Natural killer cell treated with Interleukin-12 subunit alpha and Interleukin-12 subunit beta and Interleukin-15 and Interleukin-18, amount 100 ng/mL, for 72 hours (primary cell): Measurements from ENCODE around the gene FAF1. TPM values are rescaled to one million over a fixed set of nuclear protein-coding genes. Genes with fewer than 3 reads are reported as not detected.
"Not testable (repeated sequence)": the region's sequence is repeated elsewhere in the genome, so short reads cannot be mapped to it uniquely, and the experiment has no call there.

Experiments
- ATAC-seq, 2 donors: fragments of 150-1000 bp; cut with Tn5 transposase in 1 of 2; sonication (Bioruptor Pico), chemical (Tn5 transposase) in 1 of 2; 2 replicates each; pipeline ENCODE4 v1.10.0; 2021
- DNase-seq: peaks from one replicate; pipeline ENCODE4 v3.0.0; 2022; ENCODE audit warnings: low spot score
- H3K27ac Mint-ChIP-seq, 2 donors: 1 replicate in 1 of 2; 2 replicates in 1 of 2; pipeline ENCODE4 v1.8.0; 2022; ENCODE audit warnings: mixed read lengths in 2 of 2, mild to moderate bottlenecking in 1 of 2, moderate library complexity in 1 of 2
- H3K27me3 Mint-ChIP-seq, 2 donors: 1 replicate in 1 of 2; 2 replicates in 1 of 2; pipeline ENCODE4 v1.8.0; 2022; ENCODE audit warnings: mixed read lengths in 2 of 2
- H3K36me3 Mint-ChIP-seq: one replicate; pipeline ENCODE4 v1.8.0; 2022; ENCODE audit warnings: mixed read lengths
- H3K4me1 Mint-ChIP-seq, 2 donors: 1 replicate in 1 of 2; 2 replicates in 1 of 2; pipeline ENCODE4 v1.8.0; 2022; ENCODE audit warnings: low read depth in 2 of 2, mixed read lengths in 2 of 2, mild to moderate bottlenecking in 1 of 2
- H3K4me3 Mint-ChIP-seq: one replicate; pipeline ENCODE4 v1.8.0; 2022; ENCODE audit warnings: mixed read lengths
- H3K9me3 Mint-ChIP-seq: 2 replicates; pipeline ENCODE4 v1.8.0; 2022; ENCODE audit warnings: mixed read lengths
- total RNA-seq, 2 donors: library from RNA; stranded (reverse); gene quantifications; one replicate each; pipeline ENCODE4 v1.2.3, GENCODE V29; 2022

The FAF1 gene
- total RNA-seq, 2 donors from 2014 or later = 77.9 to 84.9 TPM

DNA sequence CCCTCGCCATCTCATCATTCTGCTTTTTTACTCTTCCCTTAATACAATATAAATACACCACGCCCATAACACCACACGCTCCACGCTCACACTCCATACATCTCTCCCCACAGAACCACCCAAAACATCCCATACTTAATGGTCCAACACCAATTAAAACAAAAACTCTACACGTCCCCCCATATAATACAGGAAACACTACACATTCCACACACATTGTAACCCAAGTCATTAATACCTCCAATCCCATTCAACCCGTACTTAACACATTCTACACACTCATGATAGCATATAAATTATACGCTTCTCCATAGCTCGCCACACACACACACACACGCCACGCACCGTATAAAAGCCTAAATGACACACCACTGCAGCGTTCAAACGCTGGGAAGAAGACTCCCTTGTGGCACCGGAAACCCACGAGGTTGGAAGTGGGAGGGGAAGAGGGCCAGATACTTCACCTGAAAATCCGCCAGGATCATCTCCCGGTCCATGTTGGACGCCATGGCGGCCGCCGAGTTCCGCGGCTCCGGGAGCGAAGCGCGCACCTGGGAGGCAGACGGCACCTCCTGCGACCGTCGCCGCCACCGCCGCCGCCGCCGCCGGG lies 659 bp downstream of the FAF1 start:
- peak; percentile 68 for DNase-seq
- Mint-ChIP-seq H3K4me1 (peaks cover 13 to 17% of the 10 kb centered on the region in 2 donors), H3K27ac (peak overlapping the region; percentile 41 to 64)

DNA sequence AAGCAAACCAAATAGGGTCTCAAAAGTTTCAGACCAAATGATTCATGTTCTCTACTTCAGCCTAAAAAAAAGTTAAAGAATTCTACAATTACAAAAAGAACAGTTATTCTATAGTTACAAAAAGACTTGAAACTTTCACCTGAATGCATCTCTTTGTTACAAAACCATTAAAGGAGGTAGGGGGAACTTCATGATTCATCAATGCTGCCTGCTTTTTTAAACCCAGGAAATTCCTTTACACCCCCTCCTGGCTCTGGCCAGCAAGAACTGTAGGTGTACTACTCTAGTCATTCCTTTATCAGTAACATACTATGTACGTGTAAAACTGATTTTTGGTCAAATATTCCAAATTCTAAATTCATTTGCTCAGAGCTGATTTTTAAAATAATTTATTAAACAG lies 5.0 kb downstream of the FAF1 start:
- Mint-ChIP-seq H3K36me3 (peaks cover 6% of the 10 kb centered on the region), H3K27me3 (no peaks in the 10 kb centered on the region), H3K4me1 (peaks cover 10 to 13% of the 10 kb centered on the region in 2 donors), H3K4me3 (no peak overlapping the region), H3K9me3 (no peaks in the 10 kb centered on the region), H3K27ac (no peak overlapping the region)
- DNase-seq (no peak), ATAC-seq (no peak)

More for the DNA sequence above, 659 bp downstream of the FAF1 start:
- H3K4me3 Mint-ChIP-seq = peak overlapping the region; percentile 98
- H3K36me3 Mint-ChIP-seq = peaks cover 6% of the 10 kb centered on the region
- peak in 1 of 2 donors; percentile 28 for ATAC-seq
- no peaks in the 10 kb centered on the region for H3K9me3 Mint-ChIP-seq
- no peaks in the 10 kb centered on the region for H3K27me3 Mint-ChIP-seq

GRCh38 chr1:50952566-50952965 lies 7.5 kb downstream of the FAF1 start:
- not testable (repeated sequence) for ATAC-seq

GRCh38 chr1:50950396-50950795 lies 9.7 kb downstream of the FAF1 start:
- H3K4me1 Mint-ChIP-seq = peaks cover 0 to 25% of the 10 kb centered on the region in 2 donors
- ATAC-seq (no peak), DNase-seq (no peak)
- no peaks in the 10 kb centered on the region for H3K9me3 Mint-ChIP-seq
- H3K27ac Mint-ChIP-seq = no peak overlapping the region
- H3K4me3 Mint-ChIP-seq = no peak overlapping the region
- no peaks in the 10 kb centered on the region for H3K36me3 Mint-ChIP-seq
- no peaks in the 10 kb centered on the region for H3K27me3 Mint-ChIP-seq

More at GRCh38 chr1:50952566-50952965, 7.5 kb downstream of the FAF1 start:
- peaks cover 0 to 18% of the 10 kb centered on the region in 2 donors for H3K4me1 Mint-ChIP-seq
- not testable (repeated sequence) for H3K27me3 Mint-ChIP-seq, H3K9me3 Mint-ChIP-seq, H3K36me3 Mint-ChIP-seq, H3K4me3 Mint-ChIP-seq, DNase-seq, H3K27ac Mint-ChIP-seq

DNA sequence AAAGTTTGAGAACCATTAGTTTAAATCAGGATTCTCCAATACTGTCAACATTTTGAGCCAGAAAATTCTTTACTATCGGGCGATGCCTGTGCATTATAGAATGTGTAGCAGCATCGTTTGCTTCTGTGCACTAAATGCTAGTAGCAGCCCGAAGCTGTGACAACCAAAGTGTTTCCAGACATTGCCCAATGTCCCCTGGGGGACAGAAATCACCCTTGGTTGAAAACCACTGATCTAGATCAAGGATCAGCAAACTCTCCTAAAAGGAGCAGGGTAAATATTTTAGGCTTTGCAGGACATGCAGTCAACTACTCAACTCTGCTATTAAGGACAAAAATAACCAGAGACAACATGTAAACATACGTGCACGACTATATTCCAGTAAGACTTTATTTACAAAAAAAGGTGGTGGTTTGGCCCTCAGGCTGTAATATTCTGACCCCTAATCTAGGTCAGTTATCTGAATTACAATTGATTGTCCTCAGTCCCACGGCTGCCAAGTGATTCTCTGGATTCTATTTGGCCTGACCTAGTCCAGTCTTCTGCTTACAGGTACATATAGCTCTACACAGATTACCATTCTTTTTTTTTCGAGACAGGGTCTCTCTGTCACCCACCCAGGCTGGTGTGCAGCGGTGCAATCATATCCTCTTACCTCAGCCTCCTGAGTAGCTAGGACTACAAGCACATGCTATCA lies 10.6 kb downstream of the FAF1 start:
- Mint-ChIP-seq H3K4me3 (no peak overlapping the region), H3K36me3 (no peaks in the 10 kb centered on the region), H3K27me3 (no peaks in the 10 kb centered on the region), H3K4me1 (peaks cover 0 to 26% of the 10 kb centered on the region in 2 donors), H3K9me3 (no peaks in the 10 kb centered on the region), H3K27ac (no peak overlapping the region)
- ATAC-seq (no peak), DNase-seq (no peak)

DNA sequence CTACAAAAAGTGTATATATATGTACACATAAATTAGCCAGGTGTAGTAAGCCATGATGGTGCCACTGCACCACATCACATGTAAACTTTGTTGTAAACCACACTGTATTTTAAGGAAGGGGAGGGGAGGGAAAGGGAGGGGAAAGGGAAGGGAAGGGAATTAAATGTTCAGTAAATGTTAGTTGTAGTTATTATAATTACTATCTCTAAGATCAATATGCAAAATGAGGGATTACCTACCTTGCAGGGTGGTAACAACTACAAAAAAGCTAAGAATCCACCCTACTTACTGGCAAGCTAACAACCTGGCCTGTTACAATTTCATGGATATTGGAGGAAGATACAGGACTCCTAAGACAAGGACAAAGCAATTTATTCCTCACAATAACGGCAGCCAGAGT lies 17.7 kb downstream of the FAF1 start:
- no peak for DNase-seq
- no peaks in the 10 kb centered on the region for H3K9me3 Mint-ChIP-seq
- ATAC-seq = no peak
- no peak overlapping the region for H3K27ac Mint-ChIP-seq
- no peak overlapping the region for H3K4me3 Mint-ChIP-seq
- H3K27me3 Mint-ChIP-seq = no peaks in the 10 kb centered on the region
- H3K4me1 Mint-ChIP-seq = peaks cover 0 to 25% of the 10 kb centered on the region in 2 donors
- no peaks in the 10 kb centered on the region for H3K36me3 Mint-ChIP-seq

GRCh38 chr1:50940291-50940690 lies 19.8 kb downstream of the FAF1 start:
- Mint-ChIP-seq H3K36me3 (no peaks in the 10 kb centered on the region), H3K4me1 (peaks cover 15 to 30% of the 10 kb centered on the region in 2 donors), H3K27ac (no peak overlapping the region), H3K4me3 (no peak overlapping the region), H3K27me3 (no peaks in the 10 kb centered on the region), H3K9me3 (no peaks in the 10 kb centered on the region)
- DNase-seq (no peak), ATAC-seq (no peak)

DNA sequence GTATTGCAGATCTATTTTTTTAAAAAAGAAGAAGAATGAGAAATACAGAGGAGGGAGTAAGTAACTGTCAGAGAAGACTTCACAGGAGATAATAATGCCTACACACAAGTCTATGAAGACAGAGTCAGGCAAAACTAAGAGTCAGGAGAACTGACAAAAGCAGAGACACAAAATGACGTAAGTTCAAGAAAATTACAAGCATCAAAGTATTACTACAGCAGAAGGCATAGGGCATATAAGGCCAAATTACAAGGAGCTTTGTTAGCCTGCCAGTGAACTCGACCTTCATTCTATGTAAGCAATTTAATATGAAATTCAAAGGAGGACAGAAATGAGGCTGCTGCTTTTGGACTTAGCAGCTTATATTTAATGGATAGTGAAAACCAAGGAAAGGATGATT lies 23.7 kb downstream of the FAF1 start:
- Mint-ChIP-seq H3K27me3 (no peaks in the 10 kb centered on the region), H3K4me1 (peaks cover 15 to 31% of the 10 kb centered on the region in 2 donors), H3K36me3 (no peaks in the 10 kb centered on the region), H3K9me3 (no peaks in the 10 kb centered on the region), H3K4me3 (no peak overlapping the region), H3K27ac (no peak overlapping the region)
- ATAC-seq (no peak), DNase-seq (no peak)

GRCh38 chr1:50935276-50935675 lies 24.8 kb downstream of the FAF1 start:
- H3K9me3 Mint-ChIP-seq, DNase-seq, H3K36me3 Mint-ChIP-seq, H3K4me3 Mint-ChIP-seq, H3K27me3 Mint-ChIP-seq, ATAC-seq, H3K27ac Mint-ChIP-seq: not testable (repeated sequence)
- peaks cover 18 to 31% of the 10 kb centered on the region in 2 donors for H3K4me1 Mint-ChIP-seq

GRCh38 chr1:50934838-50935237 lies 25.2 kb downstream of the FAF1 start:
- peaks cover 22 to 34% of the 10 kb centered on the region in 2 donors for H3K4me1 Mint-ChIP-seq
- DNase-seq = no peak

DNA sequence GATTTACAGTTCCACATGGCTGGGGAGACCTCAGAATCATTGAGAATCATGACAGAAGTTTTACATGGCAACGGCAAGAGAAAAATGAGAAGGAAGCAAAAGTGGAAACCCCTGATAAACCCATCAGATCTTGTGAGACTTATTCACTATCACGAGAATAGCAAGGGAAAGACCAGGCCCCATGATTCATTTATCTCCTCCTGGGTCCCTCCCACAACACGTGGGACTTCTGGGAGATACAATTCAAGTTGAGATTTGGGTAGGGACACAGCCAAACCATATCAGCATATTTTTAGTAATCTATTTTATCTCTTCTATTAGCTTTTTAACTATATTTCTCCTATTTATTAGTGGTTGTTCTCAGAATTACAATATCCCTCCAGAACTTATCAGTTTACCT lies 26.3 kb downstream of the FAF1 start:
- not testable (repeated sequence) for H3K4me3 Mint-ChIP-seq, DNase-seq, H3K9me3 Mint-ChIP-seq, H3K27ac Mint-ChIP-seq, H3K36me3 Mint-ChIP-seq, H3K27me3 Mint-ChIP-seq, ATAC-seq
- H3K4me1 Mint-ChIP-seq = peaks cover 23 to 32% of the 10 kb centered on the region in 2 donors

More at GRCh38 chr1:50934838-50935237, 25.2 kb downstream of the FAF1 start:
- no peaks in the 10 kb centered on the region for H3K9me3 Mint-ChIP-seq
- no peaks in the 10 kb centered on the region for H3K36me3 Mint-ChIP-seq
- H3K27ac Mint-ChIP-seq = no peak overlapping the region
- no peak for ATAC-seq
- H3K4me3 Mint-ChIP-seq = no peak overlapping the region
- H3K27me3 Mint-ChIP-seq = no peaks in the 10 kb centered on the region

- not testable (repeated sequence) for H3K27ac Mint-ChIP-seq, H3K9me3 Mint-ChIP-seq, DNase-seq, H3K36me3 Mint-ChIP-seq, H3K4me3 Mint-ChIP-seq, ATAC-seq, H3K27me3 Mint-ChIP-seq
- peaks cover 23 to 27% of the 10 kb centered on the region in 2 donors for H3K4me1 Mint-ChIP-seq
Observed at GRCh38 chr1:50932043-50932442, 28.0 kb downstream of the FAF1 start.

DNA sequence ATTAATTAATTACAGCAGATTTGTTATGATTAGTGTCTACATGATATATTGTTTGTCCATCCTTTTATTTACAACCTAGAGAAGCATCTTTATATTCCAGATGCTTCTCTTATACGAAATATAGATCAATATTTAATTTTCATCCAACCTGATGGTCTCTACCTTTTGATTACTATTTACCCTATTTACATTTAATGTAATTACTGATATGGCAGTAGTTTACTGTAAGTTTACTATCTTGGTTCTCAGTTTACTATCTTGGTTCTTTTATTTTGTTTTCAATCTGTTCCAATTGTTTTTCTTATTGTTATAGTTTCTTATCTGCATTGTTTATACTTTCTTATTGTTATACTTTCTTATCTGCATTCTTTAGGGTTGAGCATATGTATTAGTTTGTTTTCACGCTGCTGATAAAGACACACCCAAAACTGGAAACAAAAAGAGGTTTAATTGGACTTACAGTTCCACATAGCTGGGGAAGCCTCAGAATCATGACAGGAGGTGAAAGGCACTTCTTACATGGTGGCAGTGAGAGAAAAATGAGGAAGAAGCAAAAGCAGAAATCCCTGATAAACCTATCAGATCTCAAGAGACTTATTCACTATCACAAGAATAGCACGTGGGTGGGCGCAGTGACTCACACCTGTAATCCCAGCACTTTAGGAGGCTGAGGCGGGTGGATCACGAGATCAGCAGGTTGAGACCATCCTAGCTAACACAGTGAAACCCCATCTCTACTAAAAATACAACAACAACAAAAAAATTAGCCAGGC lies 28.9 kb downstream of the FAF1 start:
- H3K36me3 Mint-ChIP-seq = no peaks in the 10 kb centered on the region
- DNase-seq (no peak), ATAC-seq (no peak)
- no peaks in the 10 kb centered on the region for H3K9me3 Mint-ChIP-seq
- no peak overlapping the region for H3K4me3 Mint-ChIP-seq
- H3K4me1 Mint-ChIP-seq = peaks cover 17 to 24% of the 10 kb centered on the region in 2 donors
- no peaks in the 10 kb centered on the region for H3K27me3 Mint-ChIP-seq
- H3K27ac Mint-ChIP-seq = no peak overlapping the region

DNA sequence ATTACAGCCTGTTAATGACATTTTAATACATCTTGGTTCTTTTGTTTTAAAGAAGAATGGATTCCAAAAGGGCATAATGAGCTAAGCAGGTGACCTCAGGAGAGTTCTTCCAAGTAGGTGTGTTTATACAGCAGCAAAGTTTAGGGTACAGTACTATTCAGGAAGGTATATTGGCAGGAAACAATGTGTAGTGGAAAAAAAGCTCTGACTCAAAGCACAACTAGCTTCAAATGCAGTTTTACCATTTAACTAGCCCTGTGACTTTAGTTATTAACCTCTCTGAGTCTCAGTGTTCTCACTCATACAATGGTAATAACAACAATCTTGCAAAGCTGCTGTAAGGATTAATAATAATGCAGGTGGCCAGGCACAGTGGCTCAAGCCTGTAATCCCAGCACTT lies 29.9 kb downstream of the FAF1 start:
- H3K27ac Mint-ChIP-seq = peak overlapping the region in 1 of 2 donors; percentile 40
- no peak for ATAC-seq
- peaks cover 14 to 23% of the 10 kb centered on the region in 2 donors for H3K4me1 Mint-ChIP-seq

More for the DNA sequence above, 29.9 kb downstream of the FAF1 start:
- no peaks in the 10 kb centered on the region for H3K9me3 Mint-ChIP-seq
- no peak for DNase-seq
- H3K27me3 Mint-ChIP-seq = no peaks in the 10 kb centered on the region
- no peaks in the 10 kb centered on the region for H3K36me3 Mint-ChIP-seq
- no peak overlapping the region for H3K4me3 Mint-ChIP-seq
